HG03095 (cell line): ENCODE results near the gene ASF1A.
"Not testable (repeated sequence)": the region's sequence is repeated elsewhere in the genome, so short reads cannot be mapped to it uniquely, and the experiment has no call there.

Experiments
- ATAC-seq: cut with Tn5 transposase; IDR thresholded peaks from one replicate; pipeline ENCODE4 v1.9.1; 2021; ENCODE audit warnings: moderate library complexity; ENCODE audit not compliant: unreplicated experiment

ASF1A gene

GRCh38 chr6:118893807-118894424, at the start of gene ASF1A:
Gene ASF1A, plus strand, starts transcription at chr6:118894152. Its CDS starts 262 bp downstream, at chr6:118894414.
- peak; percentile 64 for ATAC-seq

- ATAC-seq: peak; percentile 58
Observed at GRCh38 chr6:118844915-118845314, 49.0 kb upstream of the ASF1A start.

- no peak for ATAC-seq
Observed at GRCh38 chr6:118853408-118853807, 40.5 kb upstream of the ASF1A start.

- no peak for ATAC-seq
Observed at GRCh38 chr6:118856301-118856700, 37.7 kb upstream of the ASF1A start.

- no peak for ATAC-seq
Observed at GRCh38 chr6:118859517-118860064, 34.4 kb upstream of the ASF1A start.

- no peak for ATAC-seq
Observed at GRCh38 chr6:118860363-118860762, 33.6 kb upstream of the ASF1A start.

GRCh38 chr6:118860880-118861279, 33.1 kb upstream of the ASF1A start:
- no peak for ATAC-seq

- no peak for ATAC-seq
Observed at GRCh38 chr6:118862443-118862842, 31.5 kb upstream of the ASF1A start.

GRCh38 chr6:118864341-118865099, 29.4 kb upstream of the ASF1A start:
- ATAC-seq: no peak

GRCh38 chr6:118865100-118865391, 28.9 kb upstream of the ASF1A start:
- ATAC-seq: no peak

GRCh38 chr6:118867181-118867580, 26.8 kb upstream of the ASF1A start:
- ATAC-seq: no peak

GRCh38 chr6:118868901-118869300, 25.1 kb upstream of the ASF1A start:
- not testable (repeated sequence) for ATAC-seq

GRCh38 chr6:118869350-118869749, 24.6 kb upstream of the ASF1A start:
- no peak for ATAC-seq

- no peak for ATAC-seq
Observed at GRCh38 chr6:118869894-118870589, 23.9 kb upstream of the ASF1A start.

GRCh38 chr6:118871331-118871730, 22.6 kb upstream of the ASF1A start:
- no peak for ATAC-seq

- no peak for ATAC-seq
Observed at GRCh38 chr6:118872318-118872717, 21.6 kb upstream of the ASF1A start.

- ATAC-seq: no peak
Observed at GRCh38 chr6:118872726-118873125, 21.2 kb upstream of the ASF1A start.

GRCh38 chr6:118873239-118873638, 20.7 kb upstream of the ASF1A start:
- no peak for ATAC-seq

- ATAC-seq: no peak
Observed at GRCh38 chr6:118875672-118876071, 18.3 kb upstream of the ASF1A start.

- no peak for ATAC-seq
Observed at GRCh38 chr6:118876198-118876597, 17.8 kb upstream of the ASF1A start.

- no peak for ATAC-seq
Observed at GRCh38 chr6:118876814-118877213, 17.1 kb upstream of the ASF1A start.

- no peak for ATAC-seq
Observed at GRCh38 chr6:118877806-118878205, 16.1 kb upstream of the ASF1A start.
